ENCODE measurements around the gene CASP7. TPM values are rescaled to one million over a fixed set of nuclear protein-coding genes. Genes with fewer than 3 reads are reported as not detected.

CASP7 gene
- total RNA-seq, 1 experiment from 2014 or later: 14.0 TPM

GRCh38 chr10:113735913-113736312, 56.2 kb downstream of the CASP7 start:
- no peak for DNase-seq
- Histone ChIP-seq H3K9me3 (ENCODE audit: insufficient read depth, low read depth) (no peaks in the 10 kb centered on the region), H3K27me3 (ENCODE audit: insufficient read depth, low read depth) (no peaks in the 10 kb centered on the region), H3F3A (ENCODE audit: insufficient read depth, low read depth) (no peaks in the 10 kb centered on the region), H4K20me1 (ENCODE audit: insufficient read depth) (no peaks in the 10 kb centered on the region), H3K4me2 (no peak overlapping the region), H3K27ac (no peak overlapping the region), H3K79me2 (ENCODE audit: low read depth) (no peaks in the 10 kb centered on the region), H3K4me3 (no peak overlapping the region), H3K9me2 (ENCODE audit: insufficient read depth) (no peaks in the 10 kb centered on the region), H3K4me1 (replicated peaks; ENCODE audit: insufficient read depth) (no peaks in the 10 kb centered on the region), H3K36me3 (ENCODE audit: low read depth) (no peaks in the 10 kb centered on the region), H2AFZ (no peak overlapping the region)
- no TSS peak for BruUV-seq (replicated peaks)
- intact Hi-C loops (cut with micrococcal nuclease; ENCODE audit: unreplicated experiment): no loop called here
- ChIA-PET POLR2A (ENCODE audit: unreplicated experiment) (no interaction called here), CTCF (no interaction called here)
- TF ChIP-seq EZH2 (IDR thresholded peaks at IDR 0.05; ENCODE audit: low read depth): no peak
- no peak for TF ChIP-seq CTCF (conservative IDR thresholded peaks at IDR 0.05)

GRCh38 chr10:113736576-113736975, 56.9 kb downstream of the CASP7 start:
- Histone ChIP-seq H3K4me2 (no peak overlapping the region), H3K9me3 (ENCODE audit: insufficient read depth, low read depth) (no peaks in the 10 kb centered on the region), H3K9me2 (ENCODE audit: insufficient read depth) (no peaks in the 10 kb centered on the region), H3K27ac (no peak overlapping the region), H3K4me1 (replicated peaks; ENCODE audit: insufficient read depth) (no peaks in the 10 kb centered on the region), H3K36me3 (ENCODE audit: low read depth) (no peaks in the 10 kb centered on the region), H3K4me3 (no peak overlapping the region), H2AFZ (no peak overlapping the region), H3K79me2 (ENCODE audit: low read depth) (no peaks in the 10 kb centered on the region), H3K27me3 (ENCODE audit: insufficient read depth, low read depth) (no peaks in the 10 kb centered on the region), H3F3A (ENCODE audit: insufficient read depth, low read depth) (no peaks in the 10 kb centered on the region), H4K20me1 (ENCODE audit: insufficient read depth) (no peaks in the 10 kb centered on the region)
- intact Hi-C loops (cut with micrococcal nuclease; ENCODE audit: unreplicated experiment): no loop called here
- CTCF ChIA-PET: no interaction called here
- POLR2A ChIA-PET (ENCODE audit: unreplicated experiment): no interaction called here
- BruUV-seq (replicated peaks): no TSS peak
- no peak for TF ChIP-seq EZH2 (IDR thresholded peaks at IDR 0.05; ENCODE audit: low read depth)
- no peak for TF ChIP-seq CTCF (conservative IDR thresholded peaks at IDR 0.05)
- no peak for DNase-seq

GRCh38 chr10:113739031-113739430, 59.3 kb downstream of the CASP7 start:
- Histone ChIP-seq H4K20me1 (ENCODE audit: insufficient read depth) (no peaks in the 10 kb centered on the region), H3K9me3 (ENCODE audit: insufficient read depth, low read depth) (no peaks in the 10 kb centered on the region), H3K27me3 (ENCODE audit: insufficient read depth, low read depth) (no peaks in the 10 kb centered on the region), H3F3A (ENCODE audit: insufficient read depth, low read depth) (no peaks in the 10 kb centered on the region), H3K36me3 (ENCODE audit: low read depth) (no peaks in the 10 kb centered on the region), H3K4me3 (no peak overlapping the region), H2AFZ (no peak overlapping the region), H3K9me2 (ENCODE audit: insufficient read depth) (no peaks in the 10 kb centered on the region), H3K27ac (no peak overlapping the region), H3K79me2 (ENCODE audit: low read depth) (no peaks in the 10 kb centered on the region), H3K4me2 (no peak overlapping the region), H3K4me1 (replicated peaks; ENCODE audit: insufficient read depth) (no peaks in the 10 kb centered on the region)
- intact Hi-C loops (cut with micrococcal nuclease; ENCODE audit: unreplicated experiment): no loop called here
- BruUV-seq (replicated peaks): no TSS peak
- ChIA-PET CTCF (no interaction called here), POLR2A (ENCODE audit: unreplicated experiment) (no interaction called here)
- DNase-seq: no peak
- TF ChIP-seq CTCF (conservative IDR thresholded peaks at IDR 0.05) (no peak), EZH2 (IDR thresholded peaks at IDR 0.05; ENCODE audit: low read depth) (no peak)
